Spleen (tissue), 7 donors: ENCODE measurements around the gene SOX9.

Experiments used
- POLR2A ChIP-seq, 3 donors: fragments of 450-650 bp; IDR thresholded peaks; one replicate each; pipeline ENCODE4 v1.5.1; 2017; ENCODE audit warnings: antibody characterized with exemption in 3 of 3, mild to moderate bottlenecking in 1 of 3
- TF ChIP-seq, protein P1 (sequence below), 11 experiments: fragments of 200-600 bp in 7 of 11; fragments of 450-650 bp in 4 of 11; sonication (generic) in 4 of 11; IDR thresholded peaks in 8 of 11; conservative IDR thresholded peaks in 3 of 11; 1 replicate in 7 of 11; 2 replicates in 4 of 11; pipeline versions ENCODE4 v1.4.0 to v1.8.0; 2016 to 2021; ENCODE audit warnings: antibody characterized with exemption in 11 of 11, inconsistent platforms in 4 of 11, mild to moderate bottlenecking in 1 of 11
- donor health status: DM: no; HTN: no; CAD: no; lungs with moderate emphysema.
- donor health status: DM: no; HTN: no; CAD: no.
- donor health status: DM: no; HTN: no; CAD: no.

DNA sequence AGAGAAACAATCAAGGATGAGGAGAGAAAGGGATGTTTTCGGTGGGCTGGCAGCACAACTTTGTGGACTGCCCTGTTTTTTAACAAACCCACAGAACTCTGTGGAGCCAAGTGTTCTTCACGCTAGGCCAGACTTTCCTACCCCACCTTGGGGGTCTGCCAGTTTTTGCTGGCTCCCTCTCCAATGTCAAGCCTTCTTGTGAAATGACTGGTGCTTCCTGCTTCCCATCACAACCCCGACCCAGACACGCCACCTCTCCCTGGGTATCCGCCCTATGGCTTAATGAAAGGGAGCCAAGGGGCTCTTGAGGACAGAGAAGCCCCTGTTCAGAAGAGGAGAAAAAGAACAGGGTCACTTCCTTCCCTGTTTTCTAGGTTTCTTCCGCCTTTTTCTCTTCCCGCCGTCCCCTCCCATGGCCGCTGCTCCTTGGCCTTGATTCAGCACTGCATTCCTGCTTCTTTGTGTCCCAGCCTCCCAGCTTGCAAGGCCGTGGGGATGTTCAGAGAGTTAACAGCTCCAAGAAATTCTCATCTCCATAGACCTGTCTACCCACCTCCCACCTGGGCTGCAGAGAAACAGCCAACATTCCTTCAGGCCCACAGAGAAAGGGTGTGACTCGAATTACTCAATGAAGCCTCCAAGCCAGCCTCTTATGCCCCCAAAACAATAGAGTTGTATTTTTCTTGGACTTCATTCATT is 16.5 kb upstream of the SOX9 start:
- TF ChIP-seq POLR2A (IDR thresholded peaks at IDR 0.05) = no peak
- TF ChIP-seq, protein P1, sequence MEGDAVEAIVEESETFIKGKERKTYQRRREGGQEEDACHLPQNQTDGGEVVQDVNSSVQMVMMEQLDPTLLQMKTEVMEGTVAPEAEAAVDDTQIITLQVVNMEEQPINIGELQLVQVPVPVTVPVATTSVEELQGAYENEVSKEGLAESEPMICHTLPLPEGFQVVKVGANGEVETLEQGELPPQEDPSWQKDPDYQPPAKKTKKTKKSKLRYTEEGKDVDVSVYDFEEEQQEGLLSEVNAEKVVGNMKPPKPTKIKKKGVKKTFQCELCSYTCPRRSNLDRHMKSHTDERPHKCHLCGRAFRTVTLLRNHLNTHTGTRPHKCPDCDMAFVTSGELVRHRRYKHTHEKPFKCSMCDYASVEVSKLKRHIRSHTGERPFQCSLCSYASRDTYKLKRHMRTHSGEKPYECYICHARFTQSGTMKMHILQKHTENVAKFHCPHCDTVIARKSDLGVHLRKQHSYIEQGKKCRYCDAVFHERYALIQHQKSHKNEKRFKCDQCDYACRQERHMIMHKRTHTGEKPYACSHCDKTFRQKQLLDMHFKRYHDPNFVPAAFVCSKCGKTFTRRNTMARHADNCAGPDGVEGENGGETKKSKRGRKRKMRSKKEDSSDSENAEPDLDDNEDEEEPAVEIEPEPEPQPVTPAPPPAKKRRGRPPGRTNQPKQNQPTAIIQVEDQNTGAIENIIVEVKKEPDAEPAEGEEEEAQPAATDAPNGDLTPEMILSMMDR (IDR thresholded peaks at IDR 0.05 in 8 of 11, conservative IDR thresholded peaks at IDR 0.05 in 3 of 11) = no peak
